ENCODE data around the gene DCST2. TPM values are rescaled to one million over a fixed set of nuclear protein-coding genes. Genes with fewer than 3 reads are reported as not detected.
A peak's percentile ranks its signal among the peaks of the same experiment; 100 is the strongest.

The DCST2 gene
- total and polyA plus RNA-seq, 9 of the 15 experiments (the other 6 are each of a cell fraction or from before 2014, with no cell fraction given): 0.09 to 0.49 (median 0.11) TPM; not detected in 3

- TF ChIP-seq SRF (CRISPR knock-in tag; IDR thresholded peaks at IDR 0.05): no peak; a peak in 1 of 4 replicates
- no peak for TF ChIP-seq RBM39 (optimal IDR thresholded peaks at IDR 0.05; ENCODE audit: low read depth, low read length)
- TF ChIP-seq NFIX (CRISPR knock-in tag; IDR thresholded peaks at IDR 0.05; ENCODE audit: low read depth): no peak
- no peak for TF ChIP-seq BRCA1 (IDR thresholded peaks at IDR 0.05)
- no peak for TF ChIP-seq BRCA1 (CRISPR knock-in tag; IDR thresholded peaks at IDR 0.05)
- no peak for TF ChIP-seq CREB5 (CRISPR knock-in tag; IDR thresholded peaks at IDR 0.05)
- no peak for TF ChIP-seq POLR2B (IDR thresholded peaks at IDR 0.05; ENCODE audit: low read depth, partially characterized antibody)
- TF ChIP-seq ZNF717 (CRISPR knock-in tag; IDR thresholded peaks at IDR 0.05): 0 out of 2 replicates have a peak, but pooled peaks have one; percentile 39
- no peak for TF ChIP-seq SIX5 (IDR thresholded peaks at IDR 0.05; ENCODE audit: borderline replicate concordance in 1 of 2, insufficient read depth in 1 of 2, low read depth in 1 of 2, low read length in 2 of 2)
- TF ChIP-seq, protein P1, sequence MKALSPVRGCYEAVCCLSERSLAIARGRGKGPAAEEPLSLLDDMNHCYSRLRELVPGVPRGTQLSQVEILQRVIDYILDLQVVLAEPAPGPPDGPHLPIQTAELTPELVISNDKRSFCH (CRISPR knock-in tag; IDR thresholded peaks at IDR 0.05): no peak
- TF ChIP-seq, protein P1 (tag; IDR thresholded peaks at IDR 0.05): no peak
- TF ChIP-seq ZNF174 (CRISPR knock-in tag; IDR thresholded peaks at IDR 0.05): no peak
- TF ChIP-seq, protein P2, sequence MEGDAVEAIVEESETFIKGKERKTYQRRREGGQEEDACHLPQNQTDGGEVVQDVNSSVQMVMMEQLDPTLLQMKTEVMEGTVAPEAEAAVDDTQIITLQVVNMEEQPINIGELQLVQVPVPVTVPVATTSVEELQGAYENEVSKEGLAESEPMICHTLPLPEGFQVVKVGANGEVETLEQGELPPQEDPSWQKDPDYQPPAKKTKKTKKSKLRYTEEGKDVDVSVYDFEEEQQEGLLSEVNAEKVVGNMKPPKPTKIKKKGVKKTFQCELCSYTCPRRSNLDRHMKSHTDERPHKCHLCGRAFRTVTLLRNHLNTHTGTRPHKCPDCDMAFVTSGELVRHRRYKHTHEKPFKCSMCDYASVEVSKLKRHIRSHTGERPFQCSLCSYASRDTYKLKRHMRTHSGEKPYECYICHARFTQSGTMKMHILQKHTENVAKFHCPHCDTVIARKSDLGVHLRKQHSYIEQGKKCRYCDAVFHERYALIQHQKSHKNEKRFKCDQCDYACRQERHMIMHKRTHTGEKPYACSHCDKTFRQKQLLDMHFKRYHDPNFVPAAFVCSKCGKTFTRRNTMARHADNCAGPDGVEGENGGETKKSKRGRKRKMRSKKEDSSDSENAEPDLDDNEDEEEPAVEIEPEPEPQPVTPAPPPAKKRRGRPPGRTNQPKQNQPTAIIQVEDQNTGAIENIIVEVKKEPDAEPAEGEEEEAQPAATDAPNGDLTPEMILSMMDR (IDR thresholded peaks at IDR 0.05 in 2 of 3, conservative IDR thresholded peaks at IDR 0.05 in 1 of 3; ENCODE audit: insufficient read depth in 2 of 3, low read depth in 1 of 3, low read length in 3 of 3): no peak
- TF ChIP-seq ZNF644 (tag; IDR thresholded peaks at IDR 0.05; ENCODE audit: low read depth): no peak
- no peak for TF ChIP-seq PRDM10 (IDR thresholded peaks at IDR 0.05; ENCODE audit: partially characterized antibody)
- TF ChIP-seq ZEB2 (IDR thresholded peaks at IDR 0.05): no peak
- TF ChIP-seq NR2C1 (IDR thresholded peaks at IDR 0.05): no peak
- TF ChIP-seq NR2C1 (tag; IDR thresholded peaks at IDR 0.05): no peak
- TF ChIP-seq MECOM (CRISPR knock-in tag; IDR thresholded peaks at IDR 0.05): peak; percentile 59
- no peak for TF ChIP-seq FOXK2 (conservative IDR thresholded peaks at IDR 0.05 in 1 of 2, IDR thresholded peaks at IDR 0.05 in 1 of 2; ENCODE audit: low read depth in 2 of 2)
- no peak for TF ChIP-seq MCM2 (IDR thresholded peaks at IDR 0.05; ENCODE audit: low read depth)
- TF ChIP-seq PHF8 (IDR thresholded peaks at IDR 0.05; ENCODE audit: borderline replicate concordance, low read length): no peak
Measured at GRCh38 chr1:155004352-155005075, 29.1 kb downstream of the DCST2 start (continued).

All from K562 (cell line).